A549 (cell line): ENCODE measurements around the gene BRI3. TPM values are rescaled to one million over a fixed set of nuclear protein-coding genes. Genes with fewer than 3 reads are reported as not detected.
A peak's percentile ranks its signal among the peaks of the same experiment; 100 is the strongest.

ENCODE experiments used
- ATAC-seq, 2 experiments: fragments of 200-7000 bp in 1 of 2; fragments of >200 bp in 1 of 2; cut with Nextera tagmentation in 1 of 2; cut with Tn5 transposase in 1 of 2; 3 replicates each; pipeline versions ENCODE4 v1.8.0 to v1.9.1; 2018 to 2020; ENCODE audit warnings: mild to moderate bottlenecking in 1 of 2, moderate library complexity in 1 of 2
- CTCF ChIA-PET: fragments of 300-600 bp; sonication (Branson Sonifier 250); formaldehyde crosslinking; extraction: SDS; loops from one replicate; lab custom pipeline; 2021; ENCODE audit warnings: antibody characterized with exemption, inconsistent platforms; lab: Yijun Ruan, JAX
- POLR2A ChIA-PET: fragments of 350-600 bp; formaldehyde crosslinking; extraction: SDS; loops from one replicate; lab custom pipeline; 2021; ENCODE audit warnings: antibody characterized with exemption, inconsistent platforms; lab: Yijun Ruan, JAX
- DNase-seq, 2 experiments: peaks; one replicate each; pipeline versions ENCODE4 v3.0.0 to v3.0.0-alpha.2; 2011 to 2016; ENCODE audit warnings: low read depth in 1 of 2, low spot score in 1 of 2
- FAIRE-seq: peaks from 2 replicates; lab custom pipeline; 2011; peaks lifted over from hg19 to GRCh38; lab: Jason Lieb, UNC
- H3K27ac ChIP-seq, 2 experiments: fragments of >200 bp; sonication (Bioruptor Twin); formaldehyde crosslinking; 3 replicates each; pipeline ENCODE4 v1.5.1; 2016 to 2017
- H3K4me1 ChIP-seq: fragments of >200 bp; sonication (Bioruptor Twin); formaldehyde crosslinking; 3 replicates; pipeline ENCODE4 v1.6.1; 2016
- H3K4me2 ChIP-seq: fragments of >200 bp; sonication (Bioruptor Twin); formaldehyde crosslinking; 3 replicates; pipeline ENCODE4 v1.6.1; 2016
- H3K4me3 ChIP-seq: fragments of >200 bp; sonication (Bioruptor Twin); formaldehyde crosslinking; 3 replicates; pipeline ENCODE4 v1.5.1; 2016
- H3K9me3 ChIP-seq: fragments of >200 bp; sonication (Bioruptor Twin); formaldehyde crosslinking; 3 replicates; pipeline ENCODE4 v1.6.1; 2016
- CBX2 ChIP-seq: fragments of 200-600 bp; sonication (generic); IDR thresholded peaks from 2 replicates; pipeline ENCODE4 v1.6.1; 2016; ENCODE audit warnings: low read depth, mild to moderate bottlenecking, borderline replicate concordance
- CHD2 ChIP-seq: fragments of 150-350 bp; IDR thresholded peaks from 2 replicates; pipeline ENCODE4 v1.6.1; 2014; ENCODE audit warnings: low read length; ENCODE audit not compliant: partially characterized antibody
- EHF ChIP-seq: fragments of 250-450 bp; sonication (Bioruptor Pico); IDR thresholded peaks from 2 replicates; pipeline ENCODE4 v1.5.0; 2020; ENCODE audit warnings: mild to moderate bottlenecking
- FOSL2 ChIP-seq, 2 experiments: fragments of 450-650 bp in 1 of 2; fragments of >200 bp in 1 of 2; sonication (Bioruptor Twin) in 1 of 2; formaldehyde crosslinking; IDR thresholded peaks; 2 replicates each; pipeline versions ENCODE4 v1.5.0 to v1.6.1; 2016 to 2020; ENCODE audit warnings: mild to moderate bottlenecking in 1 of 2, moderate library complexity in 1 of 2
- FOXS1 ChIP-seq: fragments of 250-450 bp; sonication (Bioruptor Pico); IDR thresholded peaks from 2 replicates; pipeline ENCODE4 v1.5.0; 2020; ENCODE audit warnings: mild to moderate bottlenecking, moderate library complexity
- HOXA7 ChIP-seq: fragments of 250-450 bp; sonication (Bioruptor Pico); IDR thresholded peaks from 2 replicates; pipeline ENCODE4 v1.5.0; 2020; ENCODE audit warnings: mild to moderate bottlenecking, moderate library complexity
- HOXB13 ChIP-seq: fragments of 250-450 bp; sonication (Bioruptor Pico); IDR thresholded peaks from 2 replicates; pipeline ENCODE4 v1.5.0; 2020; ENCODE audit warnings: low read depth, mild to moderate bottlenecking, moderate library complexity
- HOXB5 ChIP-seq: fragments of 250-450 bp; sonication (Bioruptor Pico); IDR thresholded peaks from 2 replicates; pipeline ENCODE4 v1.5.0; 2020; ENCODE audit warnings: mild to moderate bottlenecking, moderate library complexity
- JUNB ChIP-seq: fragments of >200 bp; sonication (Bioruptor Twin); formaldehyde crosslinking; IDR thresholded peaks from 2 replicates; pipeline ENCODE4 v1.6.1; 2016
- KDM1A ChIP-seq: fragments of 200-600 bp; sonication (generic); IDR thresholded peaks from 2 replicates; pipeline ENCODE4 v1.6.1; 2016; ENCODE audit warnings: low read depth, mild to moderate bottlenecking
- MAFK ChIP-seq: fragments of 450-650 bp; IDR thresholded peaks from 2 replicates; pipeline ENCODE4 v1.6.1; 2014; ENCODE audit not compliant: partially characterized antibody
- NPAS2 ChIP-seq: fragments of 250-450 bp; sonication (Bioruptor Pico); IDR thresholded peaks from 2 replicates; pipeline ENCODE4 v1.8.0; 2022; ENCODE audit warnings: mild to moderate bottlenecking, moderate library complexity, borderline replicate concordance
- POLR2A ChIP-seq: IDR thresholded peaks from 2 replicates; pipeline ENCODE4 v1.6.1; 2012; ENCODE audit warnings: mild to moderate bottlenecking, low read length
- RAD21 ChIP-seq, 2 experiments: fragments of >200 bp in 1 of 2; sonication (Bioruptor Twin) in 1 of 2; formaldehyde crosslinking in 1 of 2; IDR thresholded peaks in 1 of 2; conservative IDR thresholded peaks in 1 of 2; 2 replicates in 1 of 2; 3 replicates in 1 of 2; pipeline ENCODE4 v1.6.1; 2012 to 2018; ENCODE audit warnings: inconsistent platforms in 1 of 2
- RARB ChIP-seq: fragments of 250-450 bp; sonication (Bioruptor Pico); IDR thresholded peaks from 2 replicates; pipeline ENCODE4 v1.8.0; 2021; ENCODE audit warnings: mild to moderate bottlenecking, moderate library complexity
- RCOR1 ChIP-seq: fragments of 150-350 bp; IDR thresholded peaks from 2 replicates; pipeline ENCODE4 v1.6.1; 2014; ENCODE audit warnings: antibody characterized with exemption, low read length, low read depth
- RNF2 ChIP-seq: fragments of 200-600 bp; sonication (generic); IDR thresholded peaks from 2 replicates; pipeline ENCODE4 v1.6.1; 2016; ENCODE audit warnings: low read depth, mild to moderate bottlenecking, antibody characterized with exemption, moderate library complexity, borderline replicate concordance
- SREBF2 ChIP-seq: fragments of 450-650 bp; IDR thresholded peaks from 2 replicates; pipeline ENCODE4 v1.6.1; 2014; ENCODE audit warnings: mild to moderate bottlenecking, moderate library complexity
- TFCP2L1 ChIP-seq: fragments of 250-450 bp; sonication (Bioruptor Pico); IDR thresholded peaks from 2 replicates; pipeline ENCODE4 v1.5.0; 2021; ENCODE audit warnings: mild to moderate bottlenecking
- ZFP36 ChIP-seq: fragments of 450-650 bp; IDR thresholded peaks from 2 replicates; pipeline ENCODE4 v1.6.1; 2014; ENCODE audit warnings: borderline replicate concordance; ENCODE audit not compliant: partially characterized antibody
- WGBS: methylation state at CpG from one replicate; pipeline ENCODE4 v1.1.6; 2017; ENCODE audit errors: missing lambda C conversion rate; 5-methylcytosine and 5-hydroxymethylcytosine counted together
- polyA plus RNA-seq, 4 experiments: library from polyadenylated mRNA; depleted of rRNA in 3 of 4; stranded (reverse); fragments of >200 nt; fragmentation: RNase III in 1 of 4; extraction: RNeasy Plus Mini Kit Qiagen cat#74134 plus additional on column Dnase treatment in 1 of 4; gene quantifications; 2 replicates in 3 of 4; 3 replicates in 1 of 4; pipeline ENCODE4 v1.2.3, GENCODE V29; 2011 to 2017
- TF ChIP-seq, protein P1 (sequence below): fragments of 250-450 bp; sonication (Bioruptor Pico); IDR thresholded peaks from 2 replicates; pipeline ENCODE4 v1.5.0; 2020; ENCODE audit warnings: low read depth, mild to moderate bottlenecking, moderate library complexity
- TF ChIP-seq, protein P2 (sequence below): IDR thresholded peaks from 2 replicates; pipeline ENCODE4 v1.6.1; 2012
- TF ChIP-seq, protein P3 (sequence below): fragments of 250-450 bp; sonication (Bioruptor Pico); IDR thresholded peaks from 2 replicates; pipeline ENCODE4 v1.5.0; 2021; ENCODE audit warnings: mild to moderate bottlenecking, moderate library complexity, borderline replicate concordance

BRI3 gene
- polyA plus RNA-seq, 2 of the 4 experiments (the other 2 are of a cell fraction) = 61.0 to 73.0 TPM

DNA sequence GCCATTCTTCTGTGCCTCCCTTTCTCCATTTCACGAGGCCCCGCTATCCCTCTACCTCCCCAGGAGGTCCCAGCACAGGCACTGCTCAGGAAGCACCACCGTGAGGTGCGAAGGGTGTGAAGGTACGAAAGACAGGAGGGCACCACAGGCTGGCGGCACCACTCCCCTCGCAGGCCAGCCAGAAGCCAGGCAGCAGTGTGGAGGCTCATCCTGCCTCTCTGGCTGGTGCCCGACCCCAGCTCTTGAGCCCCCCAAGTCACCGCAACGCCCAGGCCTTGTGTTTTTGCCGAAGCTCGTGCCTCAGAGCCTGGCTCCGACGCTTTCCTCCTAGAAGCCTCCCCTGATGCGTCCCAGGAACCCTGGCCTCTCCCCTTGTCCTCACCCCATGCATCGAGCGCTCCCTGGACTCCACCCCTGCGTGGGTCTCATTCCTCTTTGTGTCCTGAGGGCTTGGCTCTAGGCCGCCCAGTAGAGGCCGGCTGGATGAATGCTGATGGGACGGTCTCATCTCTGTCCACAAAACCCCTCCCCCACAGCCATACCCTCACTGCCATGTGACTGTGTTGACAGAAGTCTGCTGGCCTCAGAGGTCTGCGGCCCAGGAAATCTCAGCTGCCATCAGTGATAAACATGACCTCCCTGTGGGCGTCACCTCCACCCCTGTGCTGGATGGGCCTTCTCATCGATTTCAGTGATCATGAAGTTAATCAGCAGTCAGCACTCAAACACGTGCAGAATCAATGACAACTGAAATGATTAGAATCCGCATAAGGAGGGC is 19.3 kb downstream of the BRI3 start:
- ATAC-seq (no peak), FAIRE-seq (no peak), DNase-seq (no peak)
- 93% methylated on average over 26 of the region's 26 CpGs for WGBS
- H3K4me2 ChIP-seq = no peak overlapping the region
- H3K27ac ChIP-seq = no peak overlapping the region
- no peak overlapping the region for H3K4me3 ChIP-seq
- CTCF ChIA-PET = interaction anchor here (0.6 to 2.6 kb wide), 8 partner anchors 13 to 541 kb away, joined by 3 to 9 read pairs (median 6); partner anchors contain the start of gene BAIAP2L1
- no peaks in the 10 kb centered on the region for H3K9me3 ChIP-seq
- peaks cover 3% of the 10 kb centered on the region; the same call in 2 of the 3 replicates for H3K4me1 ChIP-seq
- POLR2A ChIA-PET = no interaction called here
- TF ChIP-seq KDM1A = no peak
- no peak for TF ChIP-seq RAD21 (conservative IDR thresholded peaks at IDR 0.05 in 1 of 2, IDR thresholded peaks at IDR 0.05 in 1 of 2)
- TF ChIP-seq HOXB13 (CRISPR knock-in tag) = no peak
- TF ChIP-seq RNF2 = no peak
- no peak for TF ChIP-seq POLR2A
- no peak for TF ChIP-seq RCOR1

DNA sequence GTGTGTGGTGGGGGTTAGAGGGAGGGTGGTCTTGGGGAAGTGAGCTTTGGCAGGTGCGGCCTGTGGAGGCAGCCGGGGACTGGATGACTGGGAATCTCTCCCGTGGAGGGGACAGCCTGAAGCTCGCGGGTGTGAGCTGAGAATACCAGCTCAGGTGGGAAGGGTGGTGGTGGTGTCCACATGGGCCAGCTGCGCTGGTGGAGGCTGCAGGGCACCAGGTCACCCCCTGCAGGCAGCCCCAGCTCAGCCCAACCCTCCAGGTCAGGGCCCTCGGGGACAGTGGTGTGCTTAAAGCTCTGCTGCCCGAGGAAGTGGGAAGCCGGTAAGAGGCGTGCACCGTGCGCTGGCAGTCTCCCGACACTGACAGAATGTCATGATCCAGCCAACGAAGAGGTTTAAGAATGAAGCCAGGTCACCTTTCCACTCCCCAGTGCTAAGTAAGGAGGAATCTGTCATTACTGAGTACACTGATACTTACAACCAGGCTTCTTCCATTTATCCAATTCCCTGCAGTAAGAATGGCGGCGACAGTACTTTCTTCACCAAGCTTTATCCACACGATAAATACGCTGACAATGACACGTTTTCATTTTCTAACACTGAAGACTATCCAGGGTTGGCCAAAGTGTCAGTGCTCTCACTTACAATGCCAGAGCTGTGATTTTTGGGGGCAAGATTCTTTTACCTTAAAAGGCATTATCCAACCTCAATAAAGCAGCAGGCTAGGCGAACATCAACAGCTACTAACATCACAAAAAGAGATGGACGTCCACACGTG is 20.4 kb downstream of the BRI3 start:
- WGBS = 90% methylated on average over 21 of the region's 22 CpGs
- H3K4me2 ChIP-seq = no peak overlapping the region
- no peak for TF ChIP-seq NPAS2 (CRISPR knock-in tag)
- TF ChIP-seq FOSL2 (IDR thresholded peaks at IDR 0.05) = no peak
- no peak for TF ChIP-seq FOSL2 (CRISPR knock-in tag; IDR thresholded peaks at IDR 0.05)
- no peak for TF ChIP-seq JUNB
- no peak for TF ChIP-seq HOXA7
- TF ChIP-seq, protein P1, sequence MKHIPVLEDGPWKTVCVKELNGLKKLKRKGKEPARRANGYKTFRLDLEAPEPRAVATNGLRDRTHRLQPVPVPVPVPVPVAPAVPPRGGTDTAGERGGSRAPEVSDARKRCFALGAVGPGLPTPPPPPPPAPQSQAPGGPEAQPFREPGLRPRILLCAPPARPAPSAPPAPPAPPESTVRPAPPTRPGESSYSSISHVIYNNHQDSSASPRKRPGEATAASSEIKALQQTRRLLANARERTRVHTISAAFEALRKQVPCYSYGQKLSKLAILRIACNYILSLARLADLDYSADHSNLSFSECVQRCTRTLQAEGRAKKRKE = no peak
- no peak for TF ChIP-seq POLR2A
- TF ChIP-seq TFCP2L1 (CRISPR knock-in tag) = no peak
- no peak for TF ChIP-seq RARB (CRISPR knock-in tag)
- TF ChIP-seq MAFK = peak; percentile 75
- POLR2A ChIA-PET = no interaction called here
- no peak overlapping the region for H3K27ac ChIP-seq
- CTCF ChIA-PET = interaction anchor here (0.6 to 2.8 kb wide), 9 partner anchors 14 to 540 kb away, joined by 3 to 10 read pairs (median 4); partner anchors contain the start of gene BAIAP2L1
- H3K4me3 ChIP-seq = no peak overlapping the region
- FAIRE-seq (no peak), ATAC-seq (no peak), DNase-seq (no peak)
- H3K4me1 ChIP-seq = no peaks in the 10 kb centered on the region
- H3K9me3 ChIP-seq = no peaks in the 10 kb centered on the region

DNA sequence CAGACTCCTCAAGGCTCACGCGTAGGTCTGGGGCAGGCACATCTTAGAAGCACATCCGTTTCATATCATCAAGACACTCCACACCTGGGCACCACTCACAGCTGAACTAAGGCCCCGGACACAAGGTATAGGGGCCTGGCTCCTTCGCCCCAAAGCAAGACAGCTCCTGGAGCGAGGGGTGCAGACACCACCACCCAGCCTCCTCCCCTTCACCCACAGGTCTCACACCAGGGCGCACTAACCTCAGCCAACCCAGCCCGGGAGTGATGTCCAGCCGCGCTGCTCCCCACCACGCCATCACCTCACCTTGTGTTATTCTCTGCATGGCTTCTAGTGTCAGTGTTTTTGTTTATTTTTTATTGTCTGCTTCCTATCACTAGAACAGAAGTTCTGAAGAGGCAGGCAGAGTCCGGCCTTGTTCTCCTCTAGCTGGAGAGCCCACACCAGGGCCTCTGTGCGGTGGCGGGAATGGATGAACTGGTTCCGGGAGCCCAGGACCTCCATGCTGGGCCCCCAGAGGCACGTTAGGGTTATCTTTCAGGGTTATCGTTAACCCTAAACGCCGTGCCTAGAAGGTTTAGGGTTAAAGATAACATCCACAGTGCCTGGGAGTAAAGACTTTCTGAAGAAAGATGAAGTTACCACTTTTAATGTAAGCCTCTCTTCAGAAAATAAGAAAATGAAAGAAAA is 21.8 kb downstream of the BRI3 start:
- 96% methylated on average over 19 of the region's 19 CpGs for WGBS
- Histone ChIP-seq H3K9me3 (no peaks in the 10 kb centered on the region), H3K4me1 (no peaks in the 10 kb centered on the region), H3K4me3 (no peak overlapping the region), H3K4me2 (no peak overlapping the region), H3K27ac (no peak overlapping the region)
- no peak for DNase-seq
- ATAC-seq = no peak
- ChIA-PET CTCF (interaction anchor here (0.7 to 2.8 kb wide), 6 partner anchors 9 to 131 kb away, joined by 3 to 10 read pairs (median 3); partner anchors contain the start of gene BAIAP2L1), POLR2A (interaction anchor here (0.6 kb wide), 1 partner anchor 495 kb away, joined by 4 read pairs; no protein-coding TSS in a partner anchor)
- TF ChIP-seq FOSL2 (IDR thresholded peaks at IDR 0.05) = no peak
- no peak for TF ChIP-seq FOSL2 (CRISPR knock-in tag; IDR thresholded peaks at IDR 0.05)
- no peak for TF ChIP-seq ZFP36
- TF ChIP-seq, protein P2, sequence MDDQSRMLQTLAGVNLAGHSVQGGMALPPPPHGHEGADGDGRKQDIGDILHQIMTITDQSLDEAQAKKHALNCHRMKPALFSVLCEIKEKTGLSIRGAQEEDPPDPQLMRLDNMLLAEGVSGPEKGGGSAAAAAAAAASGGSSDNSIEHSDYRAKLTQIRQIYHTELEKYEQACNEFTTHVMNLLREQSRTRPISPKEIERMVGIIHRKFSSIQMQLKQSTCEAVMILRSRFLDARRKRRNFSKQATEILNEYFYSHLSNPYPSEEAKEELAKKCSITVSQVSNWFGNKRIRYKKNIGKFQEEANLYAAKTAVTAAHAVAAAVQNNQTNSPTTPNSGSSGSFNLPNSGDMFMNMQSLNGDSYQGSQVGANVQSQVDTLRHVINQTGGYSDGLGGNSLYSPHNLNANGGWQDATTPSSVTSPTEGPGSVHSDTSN = no peak
- no peak for TF ChIP-seq HOXB13 (CRISPR knock-in tag)
- no peak for TF ChIP-seq FOXS1 (CRISPR knock-in tag)
- TF ChIP-seq NPAS2 (CRISPR knock-in tag) = no peak
- no peak for TF ChIP-seq HOXB5 (CRISPR knock-in tag)
- no peak for TF ChIP-seq SREBF2
- no peak for TF ChIP-seq CHD2
- no peak for TF ChIP-seq EHF (CRISPR knock-in tag)
- TF ChIP-seq, protein P3, sequence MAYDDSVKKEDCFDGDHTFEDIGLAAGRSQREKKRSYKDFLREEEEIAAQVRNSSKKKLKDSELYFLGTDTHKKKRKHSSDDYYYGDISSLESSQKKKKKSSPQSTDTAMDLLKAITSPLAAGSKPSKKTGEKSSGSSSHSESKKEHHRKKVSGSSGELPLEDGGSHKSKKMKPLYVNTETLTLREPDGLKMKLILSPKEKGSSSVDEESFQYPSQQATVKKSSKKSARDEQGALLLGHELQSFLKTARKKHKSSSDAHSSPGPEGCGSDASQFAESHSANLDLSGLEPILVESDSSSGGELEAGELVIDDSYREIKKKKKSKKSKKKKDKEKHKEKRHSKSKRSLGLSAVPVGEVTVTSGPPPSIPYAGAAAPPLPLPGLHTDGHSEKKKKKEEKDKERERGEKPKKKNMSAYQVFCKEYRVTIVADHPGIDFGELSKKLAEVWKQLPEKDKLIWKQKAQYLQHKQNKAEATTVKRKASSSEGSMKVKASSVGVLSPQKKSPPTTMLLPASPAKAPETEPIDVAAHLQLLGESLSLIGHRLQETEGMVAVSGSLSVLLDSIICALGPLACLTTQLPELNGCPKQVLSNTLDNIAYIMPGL (CRISPR knock-in tag) = no peak
- no peak for TF ChIP-seq CBX2
- no peak for TF ChIP-seq RNF2
- FAIRE-seq = no peak
